Activated naive CD4-positive, alpha-beta T cell treated with anti-CD3 and anti-CD28 coated beads, Interleukin-2, amount 10 ng/mL, durations not matched to agents 7 days and 5 days (primary cell): Measurements from ENCODE around the gene LTBR.

Experiments
- CTCF ChIA-PET: fragments of 350-600 bp; sonication (Branson Sonifier 250); formaldehyde crosslinking; loops from one replicate; lab custom pipeline; 2021; ENCODE audit warnings: antibody characterized with exemption; lab: Charles Lee
- DNase-seq: peaks from one replicate; pipeline ENCODE4 v3.0.0-alpha.2; 2020
- H3K27ac Mint-ChIP-seq: one replicate; pipeline ENCODE4 v1.8.0; 2021; ENCODE audit warnings: mild to moderate bottlenecking, moderate library complexity, mixed read lengths
- H3K27me3 Mint-ChIP-seq: one replicate; pipeline ENCODE4 v1.8.0; 2021; ENCODE audit warnings: mild to moderate bottlenecking, mixed read lengths
- H3K36me3 Mint-ChIP-seq: one replicate; pipeline ENCODE4 v1.8.0; 2021; ENCODE audit warnings: mixed read lengths
- H3K4me1 Mint-ChIP-seq: one replicate; pipeline ENCODE4 v1.8.0; 2021; ENCODE audit warnings: mixed read lengths
- H3K4me3 Mint-ChIP-seq: one replicate; pipeline ENCODE4 v1.8.0; 2021; ENCODE audit warnings: mild to moderate bottlenecking, moderate library complexity, mixed read lengths
- H3K9me3 Mint-ChIP-seq: one replicate; pipeline ENCODE4 v1.8.0; 2021; ENCODE audit warnings: mixed read lengths

Gene LTBR

GRCh38 chr12:6354495-6355393, 29.2 kb upstream of the LTBR start:
- H3K27me3 Mint-ChIP-seq = peaks cover 52% of the 10 kb centered on the region
- CTCF ChIA-PET = interaction anchor here (1.2 to 2.6 kb wide), 5 partner anchors 9 to 24 kb away, joined by 3 to 10 read pairs (median 4); no protein-coding TSS in a partner anchor
- peak overlapping the region; percentile 25 for H3K27ac Mint-ChIP-seq
- H3K9me3 Mint-ChIP-seq = no peaks in the 10 kb centered on the region
- no peaks in the 10 kb centered on the region for H3K4me1 Mint-ChIP-seq
- no peaks in the 10 kb centered on the region for H3K36me3 Mint-ChIP-seq
- no peak for DNase-seq
- no peak overlapping the region for H3K4me3 Mint-ChIP-seq

- H3K27ac Mint-ChIP-seq = no peak overlapping the region
- peaks cover 59% of the 10 kb centered on the region for H3K27me3 Mint-ChIP-seq
- H3K4me1 Mint-ChIP-seq = peaks cover 5% of the 10 kb centered on the region
- CTCF ChIA-PET = interaction anchor here (1.2 to 2.6 kb wide), 6 partner anchors 10 to 25 kb away, joined by 3 to 10 read pairs (median 4); no protein-coding TSS in a partner anchor
- no peaks in the 10 kb centered on the region for H3K9me3 Mint-ChIP-seq
- no peaks in the 10 kb centered on the region for H3K36me3 Mint-ChIP-seq
- no peak overlapping the region for H3K4me3 Mint-ChIP-seq
- DNase-seq = no peak
Measured at GRCh38 chr12:6355491-6356373, 28.2 kb upstream of the LTBR start.

GRCh38 chr12:6356374-6356820, 27.6 kb upstream of the LTBR start:
- H3K36me3 Mint-ChIP-seq = no peaks in the 10 kb centered on the region

GRCh38 chr12:6358881-6359280, 25.1 kb upstream of the LTBR start:
- H3K4me3 Mint-ChIP-seq = no peak overlapping the region
- H3K4me1 Mint-ChIP-seq = peaks cover 27% of the 10 kb centered on the region
- H3K27ac Mint-ChIP-seq = no peak overlapping the region
- peaks cover 48% of the 10 kb centered on the region for H3K27me3 Mint-ChIP-seq
- no peaks in the 10 kb centered on the region for H3K36me3 Mint-ChIP-seq
- CTCF ChIA-PET = interaction anchor here (1.2 to 1.4 kb wide), 2 partner anchors 10 to 24 kb away, joined by 3 to 5 read pairs; no protein-coding TSS in a partner anchor
- DNase-seq = no peak
- no peaks in the 10 kb centered on the region for H3K9me3 Mint-ChIP-seq

More at GRCh38 chr12:6356374-6356820, 27.6 kb upstream of the LTBR start:
- no peak for DNase-seq
- no peak overlapping the region for H3K4me3 Mint-ChIP-seq
- peaks cover 57% of the 10 kb centered on the region for H3K27me3 Mint-ChIP-seq
- no peaks in the 10 kb centered on the region for H3K9me3 Mint-ChIP-seq
- H3K27ac Mint-ChIP-seq = no peak overlapping the region
- peaks cover 11% of the 10 kb centered on the region for H3K4me1 Mint-ChIP-seq
- CTCF ChIA-PET = interaction anchor here (1.2 to 2.6 kb wide), 7 partner anchors 11 to 26 kb away, joined by 3 to 10 read pairs (median 5); no protein-coding TSS in a partner anchor

- CTCF ChIA-PET = interaction anchor here (1.5 to 1.8 kb wide), 2 partner anchors 14 to 25 kb away, joined by 5 read pairs; no protein-coding TSS in a partner anchor
Measured at GRCh38 chr12:6360080-6360571, 23.8 kb upstream of the LTBR start.

GRCh38 chr12:6360578-6361490, 23.1 kb upstream of the LTBR start:
- H3K4me1 Mint-ChIP-seq = peaks cover 38% of the 10 kb centered on the region
- peak overlapping the region; percentile 28 for H3K27ac Mint-ChIP-seq
- peak overlapping the region; percentile 13 for H3K4me3 Mint-ChIP-seq
- DNase-seq = no peak
- no peaks in the 10 kb centered on the region for H3K36me3 Mint-ChIP-seq
- H3K27me3 Mint-ChIP-seq = peaks cover 29% of the 10 kb centered on the region
- CTCF ChIA-PET = interaction anchor here (1.1 to 1.8 kb wide), 3 partner anchors 15 to 26 kb away, joined by 3 to 5 read pairs (median 5); no protein-coding TSS in a partner anchor
- no peaks in the 10 kb centered on the region for H3K9me3 Mint-ChIP-seq

More at GRCh38 chr12:6360080-6360571, 23.8 kb upstream of the LTBR start:
- Mint-ChIP-seq H3K36me3 (no peaks in the 10 kb centered on the region), H3K9me3 (no peaks in the 10 kb centered on the region), H3K4me3 (no peak overlapping the region), H3K27me3 (peaks cover 36% of the 10 kb centered on the region), H3K4me1 (peaks cover 36% of the 10 kb centered on the region), H3K27ac (no peak overlapping the region)
- DNase-seq = no peak

- no peaks in the 10 kb centered on the region for H3K36me3 Mint-ChIP-seq
- peak overlapping the region; percentile 70 for H3K27ac Mint-ChIP-seq
- H3K27me3 Mint-ChIP-seq = peaks cover 19% of the 10 kb centered on the region
- H3K9me3 Mint-ChIP-seq = no peaks in the 10 kb centered on the region
- CTCF ChIA-PET = interaction anchor here (1.1 to 1.8 kb wide), 3 partner anchors 16 to 27 kb away, joined by 3 to 5 read pairs (median 5); no protein-coding TSS in a partner anchor
- DNase-seq = peak; percentile 62
- H3K4me1 Mint-ChIP-seq = peaks cover 39% of the 10 kb centered on the region
- peak overlapping the region; percentile 54 for H3K4me3 Mint-ChIP-seq
Measured at GRCh38 chr12:6361834-6362233, 22.1 kb upstream of the LTBR start.

GRCh38 chr12:6362403-6362802, 21.6 kb upstream of the LTBR start:
- no peak for DNase-seq
- H3K36me3 Mint-ChIP-seq = no peaks in the 10 kb centered on the region
- CTCF ChIA-PET = interaction anchor here (0.6 to 7.0 kb wide), 2 partner anchors 17 to 28 kb away, joined by 3 to 91 read pairs; no protein-coding TSS in a partner anchor
- peak overlapping the region; percentile 70 for H3K27ac Mint-ChIP-seq
- H3K27me3 Mint-ChIP-seq = peaks cover 16% of the 10 kb centered on the region
- H3K4me1 Mint-ChIP-seq = peaks cover 44% of the 10 kb centered on the region
- no peak overlapping the region for H3K4me3 Mint-ChIP-seq
- no peaks in the 10 kb centered on the region for H3K9me3 Mint-ChIP-seq

- H3K27me3 Mint-ChIP-seq = peaks cover 16% of the 10 kb centered on the region
- no peaks in the 10 kb centered on the region for H3K36me3 Mint-ChIP-seq
- H3K4me1 Mint-ChIP-seq = peaks cover 50% of the 10 kb centered on the region
- CTCF ChIA-PET = interaction anchor here (0.6 to 7.0 kb wide), 6 partner anchors 17 to 167 kb away, joined by 3 to 91 read pairs (median 4); no protein-coding TSS in a partner anchor
- no peak overlapping the region for H3K27ac Mint-ChIP-seq
- no peak for DNase-seq
- no peaks in the 10 kb centered on the region for H3K9me3 Mint-ChIP-seq
- peak overlapping the region; percentile 81 for H3K4me3 Mint-ChIP-seq
Measured at GRCh38 chr12:6363010-6363329, 21.0 kb upstream of the LTBR start.

- CTCF ChIA-PET = interaction anchor here (0.7 to 7.0 kb wide), 5 partner anchors 17 to 168 kb away, joined by 3 to 91 read pairs (median 5); no protein-coding TSS in a partner anchor
- H3K9me3 Mint-ChIP-seq = no peaks in the 10 kb centered on the region
- peaks cover 55% of the 10 kb centered on the region for H3K4me1 Mint-ChIP-seq
- H3K36me3 Mint-ChIP-seq = no peaks in the 10 kb centered on the region
- H3K27me3 Mint-ChIP-seq = peaks cover 16% of the 10 kb centered on the region
- peak overlapping the region; percentile 81 for H3K4me3 Mint-ChIP-seq
- DNase-seq = peak; percentile 75
- H3K27ac Mint-ChIP-seq = peak overlapping the region; percentile 90
Measured at GRCh38 chr12:6363330-6364043, 20.5 kb upstream of the LTBR start.

GRCh38 chr12:6364044-6364374, 20.0 kb upstream of the LTBR start:
- H3K27ac Mint-ChIP-seq = peak overlapping the region; percentile 90
- H3K9me3 Mint-ChIP-seq = no peaks in the 10 kb centered on the region
- DNase-seq = peak; percentile 64
- no peaks in the 10 kb centered on the region for H3K36me3 Mint-ChIP-seq
- H3K27me3 Mint-ChIP-seq = peaks cover 13% of the 10 kb centered on the region
- CTCF ChIA-PET = interaction anchor here (1.0 to 7.0 kb wide), 3 partner anchors 13 to 101 kb away, joined by 3 to 91 read pairs (median 5); no protein-coding TSS in a partner anchor
- H3K4me1 Mint-ChIP-seq = peaks cover 61% of the 10 kb centered on the region
- H3K4me3 Mint-ChIP-seq = peak overlapping the region; percentile 81
